ENCODE results near the gene FBXL16. TPM values are rescaled to one million over a fixed set of nuclear protein-coding genes. Genes with fewer than 3 reads are reported as not detected.
A peak's percentile ranks its signal among the peaks of the same experiment; 100 is the strongest.

FBXL16 gene
- total and polyA plus RNA-seq, 9 of the 15 experiments (the other 6 are each of a cell fraction or from before 2014, with no cell fraction given), result 0.21 to 8.2 (median 1.7) TPM

DNA sequence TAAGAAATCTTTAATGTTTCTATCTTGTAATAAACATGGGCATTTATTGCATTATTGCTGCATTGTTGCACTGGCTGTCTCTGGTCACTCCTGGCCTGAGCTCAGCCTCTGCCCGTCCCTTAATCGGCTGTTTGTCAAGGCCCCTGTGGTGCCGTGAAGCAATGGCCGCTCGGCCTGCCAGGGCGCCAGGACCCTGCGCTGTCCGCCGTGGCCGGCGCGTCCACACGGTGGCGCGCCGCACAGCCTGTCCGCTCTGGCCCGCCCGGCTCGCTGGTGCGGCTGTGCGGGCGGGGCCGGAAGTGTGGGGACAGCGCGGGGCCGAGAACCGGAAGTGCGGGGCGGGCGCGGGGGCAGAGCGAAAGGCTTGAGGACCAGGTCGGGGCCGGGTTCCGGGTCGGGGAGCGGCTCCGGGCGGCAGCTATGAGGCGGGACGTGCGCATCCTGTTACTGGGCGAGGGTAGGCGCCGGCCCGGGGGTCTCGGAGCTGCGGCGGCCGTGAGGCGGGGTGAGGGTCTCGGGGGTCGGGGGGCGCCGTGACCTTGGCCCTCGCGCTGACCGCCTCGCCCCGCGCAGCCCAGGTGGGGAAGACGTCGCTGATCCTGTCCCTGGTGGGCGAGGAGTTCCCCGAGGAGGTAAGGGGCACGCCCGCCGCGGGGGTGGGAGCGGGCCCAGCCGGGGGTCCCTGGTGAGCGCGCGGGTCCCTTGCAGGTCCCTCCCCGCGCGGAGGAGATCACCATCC, 37.7 kb downstream of the FBXL16 start, which contains the start of gene RHOT2 (continued):
- TF ChIP-seq, protein P1, sequence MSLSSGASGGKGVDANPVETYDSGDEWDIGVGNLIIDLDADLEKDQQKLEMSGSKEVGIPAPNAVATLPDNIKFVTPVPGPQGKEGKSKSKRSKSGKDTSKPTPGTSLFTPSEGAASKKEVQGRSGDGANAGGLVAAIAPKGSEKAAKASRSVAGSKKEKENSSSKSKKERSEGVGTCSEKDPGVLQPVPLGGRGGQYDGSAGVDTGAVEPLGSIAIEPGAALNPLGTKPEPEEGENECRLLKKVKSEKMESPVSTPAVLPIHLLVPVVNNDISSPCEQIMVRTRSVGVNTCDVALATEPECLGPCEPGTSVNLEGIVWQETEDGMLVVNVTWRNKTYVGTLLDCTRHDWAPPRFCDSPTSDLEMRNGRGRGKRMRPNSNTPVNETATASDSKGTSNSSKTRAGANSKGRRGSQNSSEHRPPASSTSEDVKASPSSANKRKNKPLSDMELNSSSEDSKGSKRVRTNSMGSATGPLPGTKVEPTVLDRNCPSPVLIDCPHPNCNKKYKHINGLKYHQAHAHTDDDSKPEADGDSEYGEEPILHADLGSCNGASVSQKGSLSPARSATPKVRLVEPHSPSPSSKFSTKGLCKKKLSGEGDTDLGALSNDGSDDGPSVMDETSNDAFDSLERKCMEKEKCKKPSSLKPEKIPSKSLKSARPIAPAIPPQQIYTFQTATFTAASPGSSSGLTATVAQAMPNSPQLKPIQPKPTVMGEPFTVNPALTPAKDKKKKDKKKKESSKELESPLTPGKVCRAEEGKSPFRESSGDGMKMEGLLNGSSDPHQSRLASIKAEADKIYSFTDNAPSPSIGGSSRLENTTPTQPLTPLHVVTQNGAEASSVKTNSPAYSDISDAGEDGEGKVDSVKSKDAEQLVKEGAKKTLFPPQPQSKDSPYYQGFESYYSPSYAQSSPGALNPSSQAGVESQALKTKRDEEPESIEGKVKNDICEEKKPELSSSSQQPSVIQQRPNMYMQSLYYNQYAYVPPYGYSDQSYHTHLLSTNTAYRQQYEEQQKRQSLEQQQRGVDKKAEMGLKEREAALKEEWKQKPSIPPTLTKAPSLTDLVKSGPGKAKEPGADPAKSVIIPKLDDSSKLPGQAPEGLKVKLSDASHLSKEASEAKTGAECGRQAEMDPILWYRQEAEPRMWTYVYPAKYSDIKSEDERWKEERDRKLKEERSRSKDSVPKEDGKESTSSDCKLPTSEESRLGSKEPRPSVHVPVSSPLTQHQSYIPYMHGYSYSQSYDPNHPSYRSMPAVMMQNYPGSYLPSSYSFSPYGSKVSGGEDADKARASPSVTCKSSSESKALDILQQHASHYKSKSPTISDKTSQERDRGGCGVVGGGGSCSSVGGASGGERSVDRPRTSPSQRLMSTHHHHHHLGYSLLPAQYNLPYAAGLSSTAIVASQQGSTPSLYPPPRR (CRISPR knock-in tag; IDR thresholded peaks at IDR 0.05; ENCODE audit: borderline replicate concordance), result 0 out of 2 replicates have a peak, but pooled peaks have one; percentile 47
- TF ChIP-seq PTRF (tag; IDR thresholded peaks at IDR 0.05) (no peak), CHD1 (IDR thresholded peaks at IDR 0.05; ENCODE audit: low read length) (no peak), ARHGAP35 (IDR thresholded peaks at IDR 0.05; ENCODE audit: partially characterized antibody) (no peak), PRPF4 (IDR thresholded peaks at IDR 0.05; ENCODE audit: insufficient read depth, low read depth, low read length, poor library complexity, severe bottlenecking) (no peak), PURB (CRISPR knock-in tag; IDR thresholded peaks at IDR 0.05; ENCODE audit: low read depth) (no peak), ZBTB1 (CRISPR knock-in tag; IDR thresholded peaks at IDR 0.05; ENCODE audit: borderline replicate concordance, low read depth) (no peak), ZBTB8A (IDR thresholded peaks at IDR 0.05; ENCODE audit: partially characterized antibody) (no peak), MBD2 (IDR thresholded peaks at IDR 0.05; ENCODE audit: borderline replicate concordance, low read depth) (peak; percentile 68; the same call in 1 of the 2 replicates), KLF16 (IDR thresholded peaks at IDR 0.05) (no peak)
- TF ChIP-seq, protein P2, sequence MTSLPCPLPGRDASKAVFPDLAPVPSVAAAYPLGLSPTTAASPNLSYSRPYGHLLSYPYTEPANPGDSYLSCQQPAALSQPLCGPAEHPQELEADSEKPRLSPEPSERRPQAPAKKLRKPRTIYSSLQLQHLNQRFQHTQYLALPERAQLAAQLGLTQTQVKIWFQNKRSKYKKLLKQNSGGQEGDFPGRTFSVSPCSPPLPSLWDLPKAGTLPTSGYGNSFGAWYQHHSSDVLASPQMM (CRISPR knock-in tag; IDR thresholded peaks at IDR 0.05), result no peak
- TF ChIP-seq, protein P3, sequence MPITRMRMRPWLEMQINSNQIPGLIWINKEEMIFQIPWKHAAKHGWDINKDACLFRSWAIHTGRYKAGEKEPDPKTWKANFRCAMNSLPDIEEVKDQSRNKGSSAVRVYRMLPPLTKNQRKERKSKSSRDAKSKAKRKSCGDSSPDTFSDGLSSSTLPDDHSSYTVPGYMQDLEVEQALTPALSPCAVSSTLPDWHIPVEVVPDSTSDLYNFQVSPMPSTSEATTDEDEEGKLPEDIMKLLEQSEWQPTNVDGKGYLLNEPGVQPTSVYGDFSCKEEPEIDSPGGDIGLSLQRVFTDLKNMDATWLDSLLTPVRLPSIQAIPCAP (CRISPR knock-in tag; IDR thresholded peaks at IDR 0.05; ENCODE audit: borderline replicate concordance), result no peak
- TF ChIP-seq, protein P4, sequence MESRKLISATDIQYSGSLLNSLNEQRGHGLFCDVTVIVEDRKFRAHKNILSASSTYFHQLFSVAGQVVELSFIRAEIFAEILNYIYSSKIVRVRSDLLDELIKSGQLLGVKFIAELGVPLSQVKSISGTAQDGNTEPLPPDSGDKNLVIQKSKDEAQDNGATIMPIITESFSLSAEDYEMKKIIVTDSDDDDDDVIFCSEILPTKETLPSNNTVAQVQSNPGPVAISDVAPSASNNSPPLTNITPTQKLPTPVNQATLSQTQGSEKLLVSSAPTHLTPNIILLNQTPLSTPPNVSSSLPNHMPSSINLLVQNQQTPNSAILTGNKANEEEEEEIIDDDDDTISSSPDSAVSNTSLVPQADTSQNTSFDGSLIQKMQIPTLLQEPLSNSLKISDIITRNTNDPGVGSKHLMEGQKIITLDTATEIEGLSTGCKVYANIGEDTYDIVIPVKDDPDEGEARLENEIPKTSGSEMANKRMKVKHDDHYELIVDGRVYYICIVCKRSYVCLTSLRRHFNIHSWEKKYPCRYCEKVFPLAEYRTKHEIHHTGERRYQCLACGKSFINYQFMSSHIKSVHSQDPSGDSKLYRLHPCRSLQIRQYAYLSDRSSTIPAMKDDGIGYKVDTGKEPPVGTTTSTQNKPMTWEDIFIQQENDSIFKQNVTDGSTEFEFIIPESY (CRISPR knock-in tag; IDR thresholded peaks at IDR 0.05), result peak; percentile 97
- TF ChIP-seq, protein P5, sequence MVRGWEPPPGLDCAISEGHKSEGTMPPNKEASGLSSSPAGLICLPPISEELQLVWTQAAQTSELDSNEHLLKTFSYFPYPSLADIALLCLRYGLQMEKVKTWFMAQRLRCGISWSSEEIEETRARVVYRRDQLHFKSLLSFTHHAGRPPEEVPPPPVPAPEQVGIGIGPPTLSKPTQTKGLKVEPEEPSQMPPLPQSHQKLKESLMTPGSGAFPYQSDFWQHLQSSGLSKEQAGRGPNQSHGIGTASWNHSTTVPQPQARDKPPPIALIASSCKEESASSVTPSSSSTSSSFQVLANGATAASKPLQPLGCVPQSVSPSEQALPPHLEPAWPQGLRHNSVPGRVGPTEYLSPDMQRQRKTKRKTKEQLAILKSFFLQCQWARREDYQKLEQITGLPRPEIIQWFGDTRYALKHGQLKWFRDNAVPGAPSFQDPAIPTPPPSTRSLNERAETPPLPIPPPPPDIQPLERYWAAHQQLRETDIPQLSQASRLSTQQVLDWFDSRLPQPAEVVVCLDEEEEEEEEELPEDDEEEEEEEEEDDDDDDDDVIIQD (CRISPR knock-in tag; IDR thresholded peaks at IDR 0.05), result no peak
- TF ChIP-seq, protein P6, sequence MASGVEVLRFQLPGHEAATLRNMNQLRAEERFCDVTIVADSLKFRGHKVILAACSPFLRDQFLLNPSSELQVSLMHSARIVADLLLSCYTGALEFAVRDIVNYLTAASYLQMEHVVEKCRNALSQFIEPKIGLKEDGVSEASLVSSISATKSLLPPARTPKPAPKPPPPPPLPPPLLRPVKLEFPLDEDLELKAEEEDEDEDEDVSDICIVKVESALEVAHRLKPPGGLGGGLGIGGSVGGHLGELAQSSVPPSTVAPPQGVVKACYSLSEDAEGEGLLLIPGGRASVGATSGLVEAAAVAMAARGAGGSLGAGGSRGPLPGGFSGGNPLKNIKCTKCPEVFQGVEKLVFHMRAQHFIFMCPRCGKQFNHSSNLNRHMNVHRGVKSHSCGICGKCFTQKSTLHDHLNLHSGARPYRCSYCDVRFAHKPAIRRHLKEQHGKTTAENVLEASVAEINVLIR (CRISPR knock-in tag; IDR thresholded peaks at IDR 0.05), result no peak

Measured in K562 (cell line).